ENCODE data around the gene PCCA.

- no peak for TF ChIP-seq POLR2AphosphoS5 (IDR thresholded peaks at IDR 0.05)
- TF ChIP-seq POLR2A (IDR thresholded peaks at IDR 0.05): no peak
These were observed 180.9 kb downstream of the PCCA start for GRCh38 chr13:100269837-100270236.
